Liver (tissue), 9 donors: ENCODE data around the gene ZFYVE1. TPM values are rescaled to one million over a fixed set of nuclear protein-coding genes. Genes with fewer than 3 reads are reported as not detected.
"Not testable (repeated sequence)": the region's sequence is repeated elsewhere in the genome, so short reads cannot be mapped to it uniquely, and the experiment has no call there.

Experiments used
- DNase-seq: peaks from one replicate; pipeline ENCODE4 v3.0.0-alpha.2; 2017; ENCODE audit warnings: low spot score
- H3K27ac ChIP-seq, 2 donors: one replicate each; pipeline ENCODE4 v1.7.0; 2013; ENCODE audit warnings: inconsistent platforms in 2 of 2, low read length in 2 of 2, control low read depth in 1 of 2, low read depth in 1 of 2, mild to moderate bottlenecking in 1 of 2
- H3K27me3 ChIP-seq, 4 donors: one replicate each; pipeline versions ENCODE4 v1.6.1 to v1.7.0; 2013; ENCODE audit warnings: low read length in 3 of 4, inconsistent platforms in 1 of 4, mild to moderate bottlenecking in 1 of 4, moderate library complexity in 1 of 4; ENCODE audit not compliant: control insufficient read depth in 4 of 4, insufficient read depth in 4 of 4
- H3K36me3 ChIP-seq, 4 donors: one replicate each; pipeline versions ENCODE4 v1.6.1 to v1.7.0; 2013; ENCODE audit warnings: low read length in 3 of 4, mild to moderate bottlenecking in 3 of 4, low read depth in 1 of 4, moderate library complexity in 1 of 4; ENCODE audit not compliant: control insufficient read depth in 4 of 4, insufficient read depth in 3 of 4
- H3K4me1 ChIP-seq, 4 donors: one replicate each; pipeline versions ENCODE4 v1.6.1 to v1.7.0; 2013; ENCODE audit warnings: low read length in 3 of 4, mild to moderate bottlenecking in 3 of 4, moderate library complexity in 1 of 4; ENCODE audit not compliant: control insufficient read depth in 4 of 4, insufficient read depth in 4 of 4
- H3K4me3 ChIP-seq, 3 donors: one replicate each; pipeline versions ENCODE4 v1.6.1 to v1.7.0; 2013; ENCODE audit warnings: low read length in 3 of 3, control low read depth in 1 of 3, low read depth in 1 of 3, mild to moderate bottlenecking in 1 of 3
- H3K9ac ChIP-seq, 2 donors: one replicate each; pipeline ENCODE4 v1.7.0; 2013; ENCODE audit warnings: low read length in 2 of 2, mild to moderate bottlenecking in 2 of 2, moderate library complexity in 2 of 2, control low read depth in 1 of 2, low read depth in 1 of 2
- H3K9me3 ChIP-seq, 4 donors: one replicate each; pipeline versions ENCODE4 v1.6.1 to v1.7.0; 2013; ENCODE audit warnings: low read length in 3 of 4; ENCODE audit not compliant: control insufficient read depth in 4 of 4
- EGR1 ChIP-seq, 2 donors: IDR thresholded peaks; 2 replicates each; pipeline ENCODE4 v1.6.1; 2016 to 2018; ENCODE audit warnings: antibody characterized with exemption in 2 of 2, low read depth in 2 of 2
- FOXA1 ChIP-seq: IDR thresholded peaks from 2 replicates; pipeline ENCODE4 v1.6.1; 2016; ENCODE audit warnings: antibody characterized with exemption
- FOXA2 ChIP-seq: IDR thresholded peaks from 2 replicates; pipeline ENCODE4 v1.6.1; 2016; ENCODE audit warnings: antibody characterized with exemption
- GABPA ChIP-seq, 2 donors: IDR thresholded peaks in 1 of 2; conservative IDR thresholded peaks in 1 of 2; 2 replicates each; pipeline ENCODE4 v1.6.1; 2016; ENCODE audit warnings: antibody characterized with exemption in 2 of 2, mild to moderate bottlenecking in 1 of 2, moderate library complexity in 1 of 2
- HNF4A ChIP-seq, 2 donors: conservative IDR thresholded peaks; 2 replicates each; pipeline ENCODE4 v1.6.1; 2016; ENCODE audit warnings: antibody characterized with exemption in 2 of 2, mild to moderate bottlenecking in 2 of 2
- HNF4G ChIP-seq: IDR thresholded peaks from 2 replicates; pipeline ENCODE4 v1.6.1; 2016; ENCODE audit warnings: antibody characterized with exemption
- JUND ChIP-seq, 2 donors: IDR thresholded peaks; 2 replicates each; pipeline ENCODE4 v1.6.1; 2016; ENCODE audit warnings: antibody characterized with exemption in 2 of 2
- MAX ChIP-seq: IDR thresholded peaks from 2 replicates; pipeline ENCODE4 v1.6.1; 2016; ENCODE audit warnings: antibody characterized with exemption
- NR2F2 ChIP-seq: IDR thresholded peaks from 2 replicates; pipeline ENCODE4 v1.6.1; 2016; ENCODE audit warnings: antibody characterized with exemption
- RAD21 ChIP-seq, 2 donors: IDR thresholded peaks; 2 replicates each; pipeline ENCODE4 v1.6.1; 2016; ENCODE audit warnings: antibody characterized with exemption in 2 of 2, mild to moderate bottlenecking in 2 of 2
- RXRA ChIP-seq, 2 donors: IDR thresholded peaks; 2 replicates each; pipeline ENCODE4 v1.6.1; 2017 to 2018; ENCODE audit warnings: antibody characterized with exemption in 2 of 2, mild to moderate bottlenecking in 1 of 2
- SP1 ChIP-seq: IDR thresholded peaks from 2 replicates; pipeline ENCODE4 v1.6.1; 2018; ENCODE audit warnings: antibody characterized with exemption, mild to moderate bottlenecking
- TAF1 ChIP-seq: conservative IDR thresholded peaks from 2 replicates; pipeline ENCODE4 v1.6.1; 2016; ENCODE audit warnings: antibody characterized with exemption, mild to moderate bottlenecking
- YY1 ChIP-seq: IDR thresholded peaks from 2 replicates; pipeline ENCODE4 v1.6.1; 2016; ENCODE audit warnings: antibody characterized with exemption, mild to moderate bottlenecking
- WGBS: extraction: QIAGEN DNeasy Blood & Tissue Kit; methylation state at CpG from one replicate; pipeline ENCODE4 v1.1.7; 2013; 5-methylcytosine and 5-hydroxymethylcytosine counted together
- polyA plus RNA-seq, 2 donors: library from polyadenylated mRNA; stranded (reverse) in 1 of 2; unstranded in 1 of 2; fragments of 200-250 nt in 1 of 2; fragments of >200 nt in 1 of 2; fragmentation: Nextera tagmentation in 1 of 2; extraction: Ambion mirVana in 1 of 2; gene quantifications; one replicate each; pipeline versions ENCODE4 v1.2.1 to v1.2.3, GENCODE V29; 2013 to 2015
- total RNA-seq, 2 donors: library from RNA; depleted of rRNA; stranded (reverse); fragments of >200 nt; gene quantifications; one replicate each; pipeline ENCODE4 v1.2.3, GENCODE V29; 2014
- TF ChIP-seq, protein P1 (sequence below): IDR thresholded peaks from 2 replicates; pipeline ENCODE4 v1.6.1; 2016; ENCODE audit warnings: antibody characterized with exemption, mild to moderate bottlenecking
- TF ChIP-seq, protein P2 (sequence below): IDR thresholded peaks from 2 replicates; pipeline ENCODE4 v1.6.1; 2016; ENCODE audit warnings: antibody characterized with exemption
- TF ChIP-seq, protein P3 (sequence below): fragments of 150-350 bp; IDR thresholded peaks from 2 replicates; pipeline ENCODE4 v1.5.1; 2017; ENCODE audit warnings: improper control_type of control experiment, low read depth, low read length; ENCODE audit not compliant: missing input control
- TF ChIP-seq, protein P4 (sequence below): IDR thresholded peaks from 2 replicates; pipeline ENCODE4 v1.6.1; 2016; ENCODE audit warnings: antibody characterized with exemption
- donor health status: healthy.
- donor health status: healthy.
- donor health status: healthy.
- donor health status: healthy.
- donor health status: healthy.

ZFYVE1 gene
- total and polyA plus RNA-seq, 4 donors = 5.8 to 13.5 (median 7.9) TPM

DNA sequence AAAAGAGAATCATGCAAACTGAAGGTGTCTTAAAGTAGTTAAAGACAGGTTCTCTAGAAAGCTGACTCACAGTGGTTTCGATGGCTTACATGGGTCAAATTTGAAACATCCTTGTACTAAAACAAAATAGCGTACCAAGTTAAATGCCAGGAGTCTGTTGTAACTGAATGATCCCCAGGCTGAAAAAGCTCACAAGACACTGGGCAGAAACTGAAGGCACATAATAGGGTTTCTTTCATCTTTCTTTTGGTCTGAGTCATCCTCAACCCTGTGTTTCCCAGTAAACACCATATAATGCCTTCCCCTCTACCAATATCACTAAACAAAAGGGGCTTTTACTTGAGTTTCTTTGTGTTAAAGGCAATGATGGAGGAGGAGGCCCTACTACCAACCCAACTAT is 12.8 kb downstream of the ZFYVE1 start:
- H3K4me3 ChIP-seq = no peak overlapping the region
- DNase-seq = no peak
- no peaks in the 10 kb centered on the region for H3K27me3 ChIP-seq
- H3K4me1 ChIP-seq = peaks cover 0 to 4% (median 0%) of the 10 kb centered on the region in 4 donors
- no peak overlapping the region for H3K9ac ChIP-seq
- peaks cover 0 to 13% (median 8%) of the 10 kb centered on the region in 4 donors for H3K36me3 ChIP-seq
- TF ChIP-seq SP1 (no peak), HNF4A (conservative IDR thresholded peaks at IDR 0.05) (no peak)
- TF ChIP-seq, protein P1, sequence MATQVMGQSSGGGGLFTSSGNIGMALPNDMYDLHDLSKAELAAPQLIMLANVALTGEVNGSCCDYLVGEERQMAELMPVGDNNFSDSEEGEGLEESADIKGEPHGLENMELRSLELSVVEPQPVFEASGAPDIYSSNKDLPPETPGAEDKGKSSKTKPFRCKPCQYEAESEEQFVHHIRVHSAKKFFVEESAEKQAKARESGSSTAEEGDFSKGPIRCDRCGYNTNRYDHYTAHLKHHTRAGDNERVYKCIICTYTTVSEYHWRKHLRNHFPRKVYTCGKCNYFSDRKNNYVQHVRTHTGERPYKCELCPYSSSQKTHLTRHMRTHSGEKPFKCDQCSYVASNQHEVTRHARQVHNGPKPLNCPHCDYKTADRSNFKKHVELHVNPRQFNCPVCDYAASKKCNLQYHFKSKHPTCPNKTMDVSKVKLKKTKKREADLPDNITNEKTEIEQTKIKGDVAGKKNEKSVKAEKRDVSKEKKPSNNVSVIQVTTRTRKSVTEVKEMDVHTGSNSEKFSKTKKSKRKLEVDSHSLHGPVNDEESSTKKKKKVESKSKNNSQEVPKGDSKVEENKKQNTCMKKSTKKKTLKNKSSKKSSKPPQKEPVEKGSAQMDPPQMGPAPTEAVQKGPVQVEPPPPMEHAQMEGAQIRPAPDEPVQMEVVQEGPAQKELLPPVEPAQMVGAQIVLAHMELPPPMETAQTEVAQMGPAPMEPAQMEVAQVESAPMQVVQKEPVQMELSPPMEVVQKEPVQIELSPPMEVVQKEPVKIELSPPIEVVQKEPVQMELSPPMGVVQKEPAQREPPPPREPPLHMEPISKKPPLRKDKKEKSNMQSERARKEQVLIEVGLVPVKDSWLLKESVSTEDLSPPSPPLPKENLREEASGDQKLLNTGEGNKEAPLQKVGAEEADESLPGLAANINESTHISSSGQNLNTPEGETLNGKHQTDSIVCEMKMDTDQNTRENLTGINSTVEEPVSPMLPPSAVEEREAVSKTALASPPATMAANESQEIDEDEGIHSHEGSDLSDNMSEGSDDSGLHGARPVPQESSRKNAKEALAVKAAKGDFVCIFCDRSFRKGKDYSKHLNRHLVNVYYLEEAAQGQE = no peak
- WGBS = 67% methylated on average over 2 of the region's 2 CpGs
- H3K9me3 ChIP-seq = no peaks in the 10 kb centered on the region
- no peak overlapping the region for H3K27ac ChIP-seq

DNA sequence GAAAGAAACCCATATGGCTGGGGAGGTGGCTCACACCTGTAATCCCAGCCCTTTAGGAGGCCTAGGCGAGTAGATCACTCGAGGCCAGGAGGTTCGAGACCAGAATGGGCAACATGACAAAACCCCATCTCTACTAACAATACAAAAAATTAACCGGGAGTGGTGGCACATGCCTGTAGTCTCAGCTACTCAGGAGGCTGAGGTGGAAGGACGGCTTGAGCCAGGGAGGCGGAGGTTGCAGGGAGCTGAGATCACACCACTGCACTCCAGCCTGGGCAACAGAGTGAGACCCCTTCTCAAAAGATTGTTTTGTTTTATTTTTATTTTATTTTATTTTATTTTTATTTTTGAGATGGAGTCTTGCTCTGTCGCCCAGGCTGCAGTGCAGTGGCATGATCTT is 15.7 kb downstream of the ZFYVE1 start:
- not testable (repeated sequence) for H3K36me3 ChIP-seq, H3K4me3 ChIP-seq, H3K9me3 ChIP-seq, H3K9ac ChIP-seq, DNase-seq, H3K4me1 ChIP-seq, H3K27ac ChIP-seq, H3K27me3 ChIP-seq
- 95% methylated on average over 7 of the region's 7 CpGs for WGBS

DNA sequence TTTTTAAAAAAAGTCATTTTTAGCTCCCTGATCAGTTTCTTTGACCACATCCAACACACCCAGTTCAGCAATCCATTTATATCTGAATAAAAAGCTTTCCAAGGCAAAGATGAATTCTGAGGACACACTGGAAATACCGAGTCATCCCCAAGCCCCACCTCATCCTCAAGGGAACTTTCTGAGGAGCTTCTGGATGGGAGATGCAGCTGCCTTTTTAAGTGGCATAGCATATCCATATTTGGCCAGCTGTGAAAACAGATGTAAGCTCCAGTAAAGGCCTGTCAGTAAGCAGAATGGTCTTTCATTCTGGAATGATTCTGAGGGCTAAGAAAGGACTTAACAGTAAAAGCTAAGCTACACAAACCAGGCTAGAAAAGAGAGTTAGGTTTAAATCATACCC is 18.4 kb downstream of the ZFYVE1 start:
- WGBS = 90% methylated on average over 1 of the region's 1 CpG
- Histone ChIP-seq H3K4me1 (peaks cover 0 to 7% (median 5%) of the 10 kb centered on the region in 4 donors), H3K27ac (no peak overlapping the region), H3K27me3 (no peaks in the 10 kb centered on the region), H3K4me3 (no peak overlapping the region), H3K36me3 (peaks cover 0 to 12% (median 5%) of the 10 kb centered on the region in 4 donors), H3K9ac (no peak overlapping the region), H3K9me3 (no peaks in the 10 kb centered on the region)
- DNase-seq = no peak
- no peak for TF ChIP-seq JUND (IDR thresholded peaks at IDR 0.05)
- TF ChIP-seq, protein P2, sequence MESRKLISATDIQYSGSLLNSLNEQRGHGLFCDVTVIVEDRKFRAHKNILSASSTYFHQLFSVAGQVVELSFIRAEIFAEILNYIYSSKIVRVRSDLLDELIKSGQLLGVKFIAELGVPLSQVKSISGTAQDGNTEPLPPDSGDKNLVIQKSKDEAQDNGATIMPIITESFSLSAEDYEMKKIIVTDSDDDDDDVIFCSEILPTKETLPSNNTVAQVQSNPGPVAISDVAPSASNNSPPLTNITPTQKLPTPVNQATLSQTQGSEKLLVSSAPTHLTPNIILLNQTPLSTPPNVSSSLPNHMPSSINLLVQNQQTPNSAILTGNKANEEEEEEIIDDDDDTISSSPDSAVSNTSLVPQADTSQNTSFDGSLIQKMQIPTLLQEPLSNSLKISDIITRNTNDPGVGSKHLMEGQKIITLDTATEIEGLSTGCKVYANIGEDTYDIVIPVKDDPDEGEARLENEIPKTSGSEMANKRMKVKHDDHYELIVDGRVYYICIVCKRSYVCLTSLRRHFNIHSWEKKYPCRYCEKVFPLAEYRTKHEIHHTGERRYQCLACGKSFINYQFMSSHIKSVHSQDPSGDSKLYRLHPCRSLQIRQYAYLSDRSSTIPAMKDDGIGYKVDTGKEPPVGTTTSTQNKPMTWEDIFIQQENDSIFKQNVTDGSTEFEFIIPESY = no peak
- no peak for TF ChIP-seq RAD21 (IDR thresholded peaks at IDR 0.05)
- TF ChIP-seq FOXA2 = no peak
- no peak for TF ChIP-seq HNF4G
- no peak for TF ChIP-seq GABPA (IDR thresholded peaks at IDR 0.05 in 1 of 2, conservative IDR thresholded peaks at IDR 0.05 in 1 of 2)
- TF ChIP-seq MAX = no peak
- no peak for TF ChIP-seq TAF1
- TF ChIP-seq RXRA (IDR thresholded peaks at IDR 0.05) = no peak
- no peak for TF ChIP-seq HNF4A (conservative IDR thresholded peaks at IDR 0.05)
- TF ChIP-seq, protein P3, sequence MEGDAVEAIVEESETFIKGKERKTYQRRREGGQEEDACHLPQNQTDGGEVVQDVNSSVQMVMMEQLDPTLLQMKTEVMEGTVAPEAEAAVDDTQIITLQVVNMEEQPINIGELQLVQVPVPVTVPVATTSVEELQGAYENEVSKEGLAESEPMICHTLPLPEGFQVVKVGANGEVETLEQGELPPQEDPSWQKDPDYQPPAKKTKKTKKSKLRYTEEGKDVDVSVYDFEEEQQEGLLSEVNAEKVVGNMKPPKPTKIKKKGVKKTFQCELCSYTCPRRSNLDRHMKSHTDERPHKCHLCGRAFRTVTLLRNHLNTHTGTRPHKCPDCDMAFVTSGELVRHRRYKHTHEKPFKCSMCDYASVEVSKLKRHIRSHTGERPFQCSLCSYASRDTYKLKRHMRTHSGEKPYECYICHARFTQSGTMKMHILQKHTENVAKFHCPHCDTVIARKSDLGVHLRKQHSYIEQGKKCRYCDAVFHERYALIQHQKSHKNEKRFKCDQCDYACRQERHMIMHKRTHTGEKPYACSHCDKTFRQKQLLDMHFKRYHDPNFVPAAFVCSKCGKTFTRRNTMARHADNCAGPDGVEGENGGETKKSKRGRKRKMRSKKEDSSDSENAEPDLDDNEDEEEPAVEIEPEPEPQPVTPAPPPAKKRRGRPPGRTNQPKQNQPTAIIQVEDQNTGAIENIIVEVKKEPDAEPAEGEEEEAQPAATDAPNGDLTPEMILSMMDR = no peak
- TF ChIP-seq SP1 = no peak
- TF ChIP-seq, protein P4, sequence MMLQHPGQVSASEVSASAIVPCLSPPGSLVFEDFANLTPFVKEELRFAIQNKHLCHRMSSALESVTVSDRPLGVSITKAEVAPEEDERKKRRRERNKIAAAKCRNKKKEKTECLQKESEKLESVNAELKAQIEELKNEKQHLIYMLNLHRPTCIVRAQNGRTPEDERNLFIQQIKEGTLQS = no peak
- no peak for TF ChIP-seq NR2F2
- TF ChIP-seq FOXA1 = no peak
- TF ChIP-seq, protein P1 = no peak
- no peak for TF ChIP-seq YY1
- no peak for TF ChIP-seq EGR1 (IDR thresholded peaks at IDR 0.05; ENCODE audit: low read depth in 2 of 2)
